NCI-H345 treated with DMSO at 0.1 percent for 48 hours (cell line): ENCODE measurements around the gene LSM3.

Source experiments
- DNase-seq: peaks from one replicate; lab custom pipeline; 2025; ENCODE audit not compliant: unreplicated experiment; lab: John Stamatoyannopoulos, UW

The LSM3 gene

GRCh38 chr3:14236902-14237301 is 58.3 kb downstream of the LSM3 start:
- no peak for DNase-seq

DNA sequence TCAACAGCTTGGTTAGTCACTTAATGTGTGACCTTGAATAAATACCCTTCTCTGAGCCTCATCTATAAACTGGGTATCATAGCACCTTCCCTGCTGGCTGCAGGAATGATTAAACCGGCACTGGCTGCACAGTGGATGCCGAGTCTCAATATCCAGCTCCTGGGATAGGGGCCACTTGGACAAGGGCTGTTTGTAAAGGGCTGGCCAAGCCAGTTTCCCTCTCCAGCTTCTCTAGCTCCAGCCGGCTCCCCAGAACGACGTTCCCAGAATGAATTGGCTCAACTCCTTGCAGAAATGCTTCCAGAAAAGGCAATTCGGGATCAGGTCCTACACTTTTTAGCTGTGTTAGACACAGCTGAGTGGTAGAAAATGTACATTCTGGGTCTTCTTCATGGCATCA is 58.8 kb downstream of the LSM3 start:
- DNase-seq: no peak

DNA sequence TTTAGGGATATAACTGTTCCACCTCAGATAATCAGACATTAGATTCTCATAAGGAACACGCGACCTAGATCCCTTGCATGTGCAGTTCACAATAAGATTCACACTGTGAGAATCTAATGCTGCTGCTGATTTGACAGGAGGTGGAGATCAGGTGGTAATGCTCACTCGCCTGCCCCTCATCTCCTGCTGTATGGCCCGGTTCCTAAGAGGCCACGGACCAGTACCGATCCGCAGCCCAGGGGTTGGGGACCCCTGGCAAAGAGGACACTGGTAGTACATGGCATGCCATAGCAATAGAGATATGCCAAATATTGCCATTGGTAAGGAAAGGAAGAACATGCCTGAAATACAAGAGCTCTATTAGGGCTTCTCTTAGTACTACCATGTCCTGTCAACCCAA is 59.7 kb downstream of the LSM3 start:
- DNase-seq: no peak

DNA sequence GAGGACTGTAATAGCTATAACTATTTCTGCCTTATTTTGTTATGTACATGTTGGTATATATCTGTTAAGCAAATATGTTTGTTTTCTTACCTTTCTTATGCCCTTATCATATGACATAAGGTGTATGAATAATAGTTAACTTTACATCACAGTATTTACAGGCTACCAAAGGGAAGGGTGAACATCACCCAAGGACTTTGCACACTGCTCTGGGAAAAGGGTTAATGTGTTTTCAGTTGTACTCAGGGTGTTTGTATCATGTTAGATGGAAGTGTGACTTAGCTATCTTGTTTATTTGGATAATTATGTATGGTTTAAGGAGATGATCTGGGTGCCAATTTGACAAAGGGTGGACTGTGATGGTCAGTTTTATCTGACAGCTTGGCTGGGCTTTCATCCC is 60.3 kb downstream of the LSM3 start:
- DNase-seq: no peak

DNA sequence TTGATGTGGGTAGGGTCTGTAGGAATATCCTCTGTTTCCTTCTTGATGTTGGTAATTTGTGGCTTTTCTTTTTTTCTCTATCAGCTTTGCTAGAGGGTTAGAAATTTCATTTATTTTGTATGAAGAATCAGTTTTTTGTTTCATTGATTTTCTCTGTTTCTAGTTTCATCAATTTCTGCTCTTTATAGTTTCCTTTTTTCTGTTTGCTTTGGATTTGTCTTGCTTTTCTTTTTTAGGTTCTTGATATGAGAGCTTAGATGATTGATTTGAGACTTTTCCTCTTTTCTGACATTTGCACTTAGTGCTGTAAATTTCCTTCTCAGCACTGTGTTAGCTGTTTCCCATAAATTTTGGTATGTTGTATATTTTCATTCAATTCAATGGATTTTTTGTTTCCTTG is 61.3 kb downstream of the LSM3 start:
- no peak for DNase-seq

GRCh38 chr3:14240366-14240765 is 61.7 kb downstream of the LSM3 start:
- no peak for DNase-seq

DNA sequence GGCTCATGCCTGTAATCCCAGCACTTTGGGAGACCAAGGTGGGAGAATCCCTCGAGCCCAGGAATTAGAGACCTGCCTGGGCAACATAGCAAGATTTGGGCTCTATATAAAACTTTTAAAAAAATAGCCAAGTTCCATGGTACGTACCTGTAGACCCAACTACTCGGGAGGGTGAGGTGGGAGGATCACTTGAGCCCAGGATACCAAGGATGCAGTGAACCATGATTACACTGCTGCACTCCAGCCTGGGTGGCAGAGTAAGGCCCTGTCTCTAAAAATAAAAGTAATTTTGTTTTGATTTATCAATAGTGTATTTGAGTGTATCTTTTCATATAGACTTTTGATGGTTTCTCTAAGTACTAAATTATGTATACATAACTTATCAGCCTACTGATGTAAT is 63.1 kb downstream of the LSM3 start:
- DNase-seq: no peak

- DNase-seq: no peak
These were observed 64.1 kb downstream of the LSM3 start for GRCh38 chr3:14242490-14243311.

GRCh38 chr3:14243782-14244181 is 65.2 kb downstream of the LSM3 start:
- DNase-seq: no peak

- no peak for DNase-seq
These were observed 66.1 kb downstream of the LSM3 start for GRCh38 chr3:14244521-14245247.

DNA sequence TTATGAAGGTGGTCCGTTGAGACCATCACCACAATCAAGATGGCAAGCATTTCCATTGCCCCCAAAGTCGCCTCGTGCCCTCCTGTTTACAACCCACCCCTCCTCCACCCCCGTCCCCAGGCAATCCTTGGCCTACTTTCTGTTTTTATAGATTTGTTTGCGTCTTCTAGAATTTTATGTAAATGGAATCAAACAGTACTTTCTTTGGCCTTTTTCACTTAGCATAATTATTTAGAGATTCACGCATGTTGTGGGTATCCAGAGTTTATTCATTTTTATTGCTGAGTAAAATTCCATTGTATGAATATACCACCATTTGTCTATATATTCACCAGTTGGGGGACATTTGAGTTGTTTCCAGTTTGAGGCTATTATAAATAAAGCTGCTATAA is 66.6 kb downstream of the LSM3 start:
- DNase-seq: no peak

GRCh38 chr3:14245822-14246221 is 67.2 kb downstream of the LSM3 start:
- DNase-seq: no peak

- no peak for DNase-seq
These were observed 67.8 kb downstream of the LSM3 start for GRCh38 chr3:14246414-14246813.

DNA sequence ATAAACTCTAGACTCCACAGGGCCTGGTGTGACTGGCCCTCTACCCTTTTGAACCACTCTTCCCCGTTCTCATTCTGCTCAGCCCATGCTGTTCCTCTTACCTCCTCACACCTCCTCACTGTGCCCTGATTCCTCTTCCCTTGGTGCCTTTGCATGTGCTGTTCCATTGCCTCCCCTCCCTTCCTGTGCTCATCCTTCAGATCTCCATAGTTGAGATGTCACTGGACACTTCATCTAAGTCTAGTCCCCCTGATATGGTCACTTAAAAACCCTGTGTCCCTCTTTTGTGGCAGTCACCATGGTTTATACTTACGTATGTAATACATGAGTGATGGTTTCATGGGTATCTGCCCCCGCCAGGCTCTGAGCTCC is 69.8 kb downstream of the LSM3 start:
- no peak for DNase-seq

- no peak for DNase-seq
These were observed 70.4 kb downstream of the LSM3 start for GRCh38 chr3:14248849-14249523.
